ENCODE data around the gene ADCY7. TPM values are rescaled to one million over a fixed set of nuclear protein-coding genes. Genes with fewer than 3 reads are reported as not detected.

The ADCY7 gene
- total RNA-seq, 1 donor from 2014 or later = 30.3 TPM

- Histone ChIP-seq H3K4me3 (ENCODE audit: insufficient read depth, low read depth, low read length) (no peak overlapping the region), H3K79me2 (ENCODE audit: insufficient read depth, low read length) (no peaks in the 10 kb centered on the region)
Measured at GRCh38 chr16:50285406-50286003, 19.2 kb downstream of the ADCY7 start.

GRCh38 chr16:50286681-50287080 lies 20.3 kb downstream of the ADCY7 start:
- Histone ChIP-seq H3K27ac (ENCODE audit: low read depth, low read length) (no peak overlapping the region), H3K4me3 (ENCODE audit: insufficient read depth, low read depth, low read length) (no peak overlapping the region), H3K4me1 (ENCODE audit: insufficient read depth, low read length) (no peaks in the 10 kb centered on the region), H3K79me2 (ENCODE audit: insufficient read depth, low read length) (no peaks in the 10 kb centered on the region), H3K9me3 (ENCODE audit: insufficient read depth, low read depth, low read length) (no peaks in the 10 kb centered on the region), H4K20me1 (ENCODE audit: insufficient read depth, low read length) (peaks cover 45% of the 10 kb centered on the region), H3K4me2 (ENCODE audit: low read length) (no peak overlapping the region), H3K9ac (ENCODE audit: low read length) (no peak overlapping the region), H3K36me3 (ENCODE audit: insufficient read depth, low read length) (no peaks in the 10 kb centered on the region), H2AFZ (ENCODE audit: low read depth, low read length) (no peak overlapping the region), H3K27me3 (ENCODE audit: insufficient read depth, low read length) (no peaks in the 10 kb centered on the region)
- FAIRE-seq (no peak), DNase-seq (ENCODE audit: low read depth) (no peak)
- TF ChIP-seq EZH2 (IDR thresholded peaks at IDR 0.05; ENCODE audit: insufficient read depth, low read length) (no peak), CTCF (IDR thresholded peaks at IDR 0.05; ENCODE audit: insufficient read depth, low read depth, low read length) (no peak)
- Mint-ChIP-seq H3K27ac (ENCODE audit: unreplicated experiment) (no peak overlapping the region), H3K4me1 (ENCODE audit: low read depth, unreplicated experiment) (peaks cover 8% of the 10 kb centered on the region), H3K27me3 (ENCODE audit: low read depth, unreplicated experiment) (peaks cover 1% of the 10 kb centered on the region), H3K9me3 (ENCODE audit: unreplicated experiment) (peaks cover 4% of the 10 kb centered on the region), H3K4me3 (ENCODE audit: unreplicated experiment) (no peak overlapping the region), H3K36me3 (ENCODE audit: low read depth, unreplicated experiment) (peaks cover 12% of the 10 kb centered on the region)

More at GRCh38 chr16:50285406-50286003, 19.2 kb downstream of the ADCY7 start:
- Mint-ChIP-seq H3K4me1 (ENCODE audit: low read depth, unreplicated experiment) (peaks cover 8% of the 10 kb centered on the region), H3K36me3 (ENCODE audit: low read depth, unreplicated experiment) (peaks cover 13% of the 10 kb centered on the region), H3K9me3 (ENCODE audit: unreplicated experiment) (peaks cover 4% of the 10 kb centered on the region), H3K27me3 (ENCODE audit: low read depth, unreplicated experiment) (peaks cover 1% of the 10 kb centered on the region), H3K4me3 (ENCODE audit: unreplicated experiment) (no peak overlapping the region), H3K27ac (ENCODE audit: unreplicated experiment) (no peak overlapping the region)
- Histone ChIP-seq H3K27ac (ENCODE audit: low read depth, low read length) (no peak overlapping the region), H3K4me1 (ENCODE audit: insufficient read depth, low read length) (no peaks in the 10 kb centered on the region), H3K36me3 (ENCODE audit: insufficient read depth, low read length) (no peaks in the 10 kb centered on the region), H4K20me1 (ENCODE audit: insufficient read depth, low read length) (peaks cover 56% of the 10 kb centered on the region), H2AFZ (ENCODE audit: low read depth, low read length) (no peak overlapping the region), H3K9ac (ENCODE audit: low read length) (no peak overlapping the region), H3K27me3 (ENCODE audit: insufficient read depth, low read length) (no peaks in the 10 kb centered on the region), H3K9me3 (ENCODE audit: insufficient read depth, low read depth, low read length) (no peaks in the 10 kb centered on the region), H3K4me2 (ENCODE audit: low read length) (no peak overlapping the region)
- no peak for FAIRE-seq
- no peak for TF ChIP-seq CTCF (IDR thresholded peaks at IDR 0.05; ENCODE audit: insufficient read depth, low read depth, low read length)
- TF ChIP-seq EZH2 (IDR thresholded peaks at IDR 0.05; ENCODE audit: insufficient read depth, low read length) = no peak
- DNase-seq (ENCODE audit: low read depth) = no peak

- peaks cover 41% of the 10 kb centered on the region for H4K20me1 ChIP-seq (ENCODE audit: insufficient read depth, low read length)
- Mint-ChIP-seq H3K4me3 (ENCODE audit: unreplicated experiment) (no peak overlapping the region), H3K9me3 (ENCODE audit: unreplicated experiment) (peaks cover 4% of the 10 kb centered on the region), H3K27ac (ENCODE audit: unreplicated experiment) (no peak overlapping the region), H3K36me3 (ENCODE audit: low read depth, unreplicated experiment) (peaks cover 12% of the 10 kb centered on the region), H3K4me1 (ENCODE audit: low read depth, unreplicated experiment) (peaks cover 2% of the 10 kb centered on the region), H3K27me3 (ENCODE audit: low read depth, unreplicated experiment) (peaks cover 1% of the 10 kb centered on the region)
- DNase-seq (ENCODE audit: low read depth) = no peak
- H3K4me2 ChIP-seq (ENCODE audit: low read length) = no peak overlapping the region
- H3K27ac ChIP-seq (ENCODE audit: low read depth, low read length) = no peak overlapping the region
- no peak overlapping the region for H3K9ac ChIP-seq (ENCODE audit: low read length)
- H3K4me1 ChIP-seq (ENCODE audit: insufficient read depth, low read length) = no peaks in the 10 kb centered on the region
- no peak for FAIRE-seq
- H3K4me3 ChIP-seq (ENCODE audit: insufficient read depth, low read depth, low read length) = no peak overlapping the region
- H3K79me2 ChIP-seq (ENCODE audit: insufficient read depth, low read length) = no peaks in the 10 kb centered on the region
- TF ChIP-seq EZH2 (IDR thresholded peaks at IDR 0.05; ENCODE audit: insufficient read depth, low read length) (no peak), CTCF (IDR thresholded peaks at IDR 0.05; ENCODE audit: insufficient read depth, low read depth, low read length) (no peak)
- H3K27me3 ChIP-seq (ENCODE audit: insufficient read depth, low read length) = no peaks in the 10 kb centered on the region
- no peak overlapping the region for H2AFZ ChIP-seq (ENCODE audit: low read depth, low read length)
- H3K36me3 ChIP-seq (ENCODE audit: insufficient read depth, low read length) = no peaks in the 10 kb centered on the region
- H3K9me3 ChIP-seq (ENCODE audit: insufficient read depth, low read depth, low read length) = no peaks in the 10 kb centered on the region
Measured at GRCh38 chr16:50288026-50288425, 21.7 kb downstream of the ADCY7 start.
